C4-2B (cell line): Measurements from ENCODE around the gene IQCM.

ENCODE experiments used
- ZFX ChIP-seq: fragments of 450-650 bp; IDR thresholded peaks from 2 replicates; pipeline ENCODE4 v1.6.1; 2017
- TF ChIP-seq, protein P1 (sequence below): fragments of 450-650 bp; conservative IDR thresholded peaks from 2 replicates; pipeline ENCODE4 v1.5.1; 2017; ENCODE audit warnings: mild to moderate bottlenecking

DNA sequence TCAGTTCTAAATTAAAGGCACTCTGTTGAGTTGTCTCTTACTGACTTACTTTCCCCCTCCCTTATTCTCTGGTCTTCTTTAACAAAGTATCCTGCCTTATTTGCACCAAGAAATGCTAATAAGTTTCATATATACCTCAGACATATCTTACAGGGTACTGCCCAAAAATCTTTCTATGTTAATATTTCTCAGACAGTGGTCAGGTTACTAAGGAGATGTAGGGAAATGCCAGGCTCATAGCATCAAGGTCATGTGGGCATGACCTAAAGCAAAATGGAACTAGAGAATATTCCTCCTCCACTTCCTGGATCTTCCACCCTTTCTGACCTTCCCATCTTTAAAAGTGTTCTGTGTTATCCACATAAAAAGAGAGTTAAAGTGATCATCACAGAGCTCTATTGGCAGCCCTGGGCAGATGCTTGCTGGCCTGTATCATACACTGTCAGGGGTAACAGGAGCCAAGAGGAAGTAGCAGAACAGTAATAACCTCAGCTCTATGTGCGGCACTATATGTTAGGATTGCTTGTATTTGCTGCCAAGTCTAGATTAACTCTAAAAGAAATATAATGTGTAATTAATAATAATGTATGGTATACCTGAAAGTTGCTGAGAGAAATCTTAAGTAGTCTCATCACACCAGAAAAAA, 74.3 kb downstream of the IQCM start:
- TF ChIP-seq, protein P1, sequence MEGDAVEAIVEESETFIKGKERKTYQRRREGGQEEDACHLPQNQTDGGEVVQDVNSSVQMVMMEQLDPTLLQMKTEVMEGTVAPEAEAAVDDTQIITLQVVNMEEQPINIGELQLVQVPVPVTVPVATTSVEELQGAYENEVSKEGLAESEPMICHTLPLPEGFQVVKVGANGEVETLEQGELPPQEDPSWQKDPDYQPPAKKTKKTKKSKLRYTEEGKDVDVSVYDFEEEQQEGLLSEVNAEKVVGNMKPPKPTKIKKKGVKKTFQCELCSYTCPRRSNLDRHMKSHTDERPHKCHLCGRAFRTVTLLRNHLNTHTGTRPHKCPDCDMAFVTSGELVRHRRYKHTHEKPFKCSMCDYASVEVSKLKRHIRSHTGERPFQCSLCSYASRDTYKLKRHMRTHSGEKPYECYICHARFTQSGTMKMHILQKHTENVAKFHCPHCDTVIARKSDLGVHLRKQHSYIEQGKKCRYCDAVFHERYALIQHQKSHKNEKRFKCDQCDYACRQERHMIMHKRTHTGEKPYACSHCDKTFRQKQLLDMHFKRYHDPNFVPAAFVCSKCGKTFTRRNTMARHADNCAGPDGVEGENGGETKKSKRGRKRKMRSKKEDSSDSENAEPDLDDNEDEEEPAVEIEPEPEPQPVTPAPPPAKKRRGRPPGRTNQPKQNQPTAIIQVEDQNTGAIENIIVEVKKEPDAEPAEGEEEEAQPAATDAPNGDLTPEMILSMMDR: no peak
- no peak for TF ChIP-seq ZFX
